GM21515 (cell line): ENCODE data around the gene FER1L5.
A peak's percentile ranks its signal among the peaks of the same experiment; 100 is the strongest.

Experiments
- ATAC-seq: cut with Tn5 transposase; IDR thresholded peaks from one replicate; pipeline ENCODE4 v1.9.1; 2021; ENCODE audit not compliant: unreplicated experiment

Gene FER1L5

GRCh38 chr2:96739076-96739632, 96.6 kb downstream of the FER1L5 start:
- ATAC-seq, result no peak

GRCh38 chr2:96739633-96740428, 97.3 kb downstream of the FER1L5 start, which contains the start of gene LMAN2L:
TSS of gene LMAN2L (minus strand) at chr2:96740064. CDS start at chr2:96740040, 24 bp downstream.
- peak; percentile 97 for ATAC-seq

GRCh38 chr2:96747061-96747617, 104.6 kb downstream of the FER1L5 start:
- no peak for ATAC-seq

- no peak for ATAC-seq
Measured at GRCh38 chr2:96751800-96752199, 109.2 kb downstream of the FER1L5 start.

- ATAC-seq, result no peak
Measured at GRCh38 chr2:96753661-96754282, 111.2 kb downstream of the FER1L5 start.

GRCh38 chr2:96754317-96754716, 111.8 kb downstream of the FER1L5 start:
- no peak for ATAC-seq
